Activated CD4-positive, alpha-beta T cell treated with anti-CD3 and anti-CD28 coated beads, Interleukin-2, amount 50 U/mL, for 24 hours (primary cell): ENCODE results near the gene TRNP1.

ENCODE experiments used
- DNase-seq, 2 donors: peaks; one replicate each; pipeline ENCODE4 v3.0.0-alpha.2; 2020; ENCODE audit warnings: low read depth in 1 of 2, low spot score in 1 of 2

Gene TRNP1

DNA sequence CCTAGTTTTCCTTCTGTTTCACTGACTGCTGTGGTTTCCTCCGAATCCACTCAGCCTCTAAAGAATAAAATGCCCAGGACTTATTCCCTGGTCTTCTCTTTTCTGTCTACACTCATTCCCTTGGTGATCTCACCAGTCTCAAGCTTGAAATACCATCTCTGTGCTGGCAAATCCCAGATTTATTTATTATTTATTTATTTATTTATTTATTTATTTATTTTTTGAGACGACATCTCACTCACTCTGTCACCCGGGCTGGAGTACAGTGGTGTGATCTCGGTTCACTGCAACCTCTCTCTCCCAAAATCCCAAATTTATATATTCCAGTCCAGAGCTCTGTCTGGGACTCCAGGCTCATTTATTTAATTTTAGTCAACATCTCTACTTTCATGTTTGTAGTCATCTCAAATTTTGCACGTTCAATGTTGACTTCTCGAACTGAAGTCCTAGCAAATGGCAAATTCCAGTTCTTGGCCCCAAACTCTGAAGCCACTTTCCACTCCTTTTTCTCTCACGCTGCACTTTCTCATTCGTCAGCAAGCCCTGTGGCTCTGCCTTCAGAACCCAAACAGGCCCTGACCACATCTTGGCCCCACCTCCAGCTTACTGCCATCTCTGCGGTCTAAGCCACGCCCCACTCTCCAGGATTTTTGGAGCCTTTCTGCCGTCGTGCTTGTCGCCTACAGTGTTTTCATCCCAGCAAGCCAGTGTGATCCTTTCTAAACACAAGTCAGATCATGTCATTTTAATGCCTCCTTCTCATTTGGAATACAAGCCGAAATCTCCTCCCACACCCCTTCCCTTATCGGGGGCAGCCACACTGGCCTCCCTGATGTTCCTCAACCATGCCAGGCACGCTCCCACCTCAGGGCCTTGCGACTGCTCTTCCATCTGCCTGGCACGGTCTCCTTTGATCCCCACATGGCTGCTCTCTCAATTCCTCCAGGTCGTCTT, 33.4 kb downstream of the TRNP1 start:
- DNase-seq = no peak

DNA sequence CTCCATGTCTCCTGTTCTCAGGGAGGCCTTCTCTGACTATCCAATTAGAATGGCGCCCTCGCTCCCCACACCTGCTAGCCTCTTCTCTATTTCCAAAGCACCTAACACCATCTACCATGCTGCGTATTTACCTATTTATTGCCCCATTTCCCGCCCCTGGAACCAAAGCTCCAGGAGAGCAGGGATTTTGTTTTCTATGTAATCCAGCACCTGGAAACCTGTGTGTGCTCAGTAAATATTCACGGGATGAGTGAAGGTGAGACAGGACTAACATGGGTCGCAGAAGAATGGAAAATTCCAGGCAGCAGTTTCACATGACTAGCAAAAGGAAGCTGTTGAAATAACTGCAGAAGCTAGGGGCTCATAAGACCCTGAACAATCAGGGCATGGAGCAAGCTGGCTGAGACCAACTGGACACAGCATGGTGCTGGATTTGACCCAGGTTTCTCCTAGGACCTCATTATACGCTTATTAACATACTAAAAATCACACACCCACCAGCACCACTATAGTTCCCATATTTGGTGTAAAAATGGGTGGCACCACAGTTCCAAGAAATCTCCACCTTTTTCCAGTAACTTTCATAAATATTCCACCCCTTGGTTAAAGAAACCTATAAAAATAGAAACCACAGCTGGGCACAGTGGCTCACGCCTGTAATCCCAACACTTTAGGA, 34.2 kb downstream of the TRNP1 start:
- DNase-seq = no peak

DNA sequence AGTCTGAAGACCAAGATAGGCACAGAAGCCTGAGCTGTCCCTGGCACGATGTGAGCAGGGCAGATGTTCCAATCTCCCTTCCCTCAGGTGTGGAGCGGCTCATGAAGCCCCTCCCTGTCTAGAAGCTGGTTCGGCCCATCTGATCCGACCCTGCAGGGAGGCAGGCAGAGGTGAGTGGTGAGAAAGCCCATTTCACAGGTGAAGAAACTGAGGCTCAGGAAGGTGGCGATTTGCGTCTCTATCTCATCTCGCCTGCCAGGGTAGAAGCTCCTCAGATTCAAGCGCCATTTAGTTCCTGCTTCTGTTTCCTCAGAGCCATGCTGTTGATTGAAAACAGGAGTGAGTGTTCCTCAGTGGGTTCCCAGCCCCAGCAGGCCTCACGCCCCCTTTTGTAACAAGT, 36.0 kb downstream of the TRNP1 start:
- no peak for DNase-seq

DNA sequence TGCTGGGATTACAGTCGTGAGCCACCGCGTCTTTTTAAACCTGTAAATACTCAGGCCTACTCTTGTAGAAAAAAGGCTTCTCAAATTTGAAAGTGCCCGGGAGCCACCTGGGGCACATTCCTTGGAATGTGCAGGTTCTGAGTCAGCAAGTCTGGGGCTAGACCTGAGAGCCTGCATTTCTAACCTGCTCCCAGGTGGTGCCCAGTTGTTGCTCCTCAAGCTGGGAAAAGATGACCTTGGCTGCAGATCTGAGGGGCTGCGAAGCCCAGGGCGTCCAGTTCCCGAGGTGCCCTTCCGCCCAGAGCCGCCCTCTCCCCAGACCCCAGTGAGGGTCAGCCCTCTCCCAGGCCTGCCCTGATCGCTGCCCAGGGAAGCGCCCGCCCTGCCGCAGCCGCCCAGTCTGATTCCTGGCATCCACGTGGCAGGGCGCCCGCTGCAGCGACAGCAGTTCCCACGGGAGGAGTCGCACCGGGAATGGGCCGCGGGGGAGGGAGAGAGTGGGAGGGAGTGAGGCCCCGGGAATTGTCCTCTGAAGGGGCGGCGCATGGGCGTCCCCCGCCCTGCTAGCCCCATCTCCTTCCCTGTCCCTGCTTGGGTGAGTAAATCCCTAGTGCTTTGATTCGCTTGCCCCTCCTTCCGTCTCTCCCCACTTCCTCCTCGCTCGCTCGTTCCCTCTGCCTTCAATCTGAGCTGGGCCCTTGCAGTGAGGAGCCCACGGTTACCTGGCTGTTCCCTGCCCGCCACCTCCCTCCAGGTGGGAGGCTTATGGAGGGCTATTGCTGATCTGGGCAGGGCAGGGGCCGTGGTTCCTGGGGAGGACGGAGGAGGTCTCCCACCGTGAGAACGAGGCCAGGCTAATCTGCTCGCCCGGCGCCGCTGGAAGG, 38.0 kb downstream of the TRNP1 start:
- no peak for DNase-seq

DNA sequence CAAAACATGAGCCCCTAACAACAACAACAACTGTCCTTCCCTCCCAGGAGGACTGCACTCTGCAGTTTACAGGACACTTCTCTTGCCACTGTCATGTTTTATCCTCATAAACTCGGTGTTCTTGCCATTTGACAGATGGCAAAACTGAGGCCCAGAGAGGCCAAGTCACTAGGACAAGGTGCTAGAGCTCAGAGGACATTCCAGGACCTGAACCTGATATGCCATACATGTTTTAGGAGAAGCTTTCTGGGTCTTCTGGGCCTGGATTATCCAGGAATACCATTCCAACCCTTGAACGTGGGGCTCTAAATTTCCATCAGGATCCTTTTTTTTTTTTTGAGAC, 38.6 kb downstream of the TRNP1 start:
- no peak for DNase-seq

DNA sequence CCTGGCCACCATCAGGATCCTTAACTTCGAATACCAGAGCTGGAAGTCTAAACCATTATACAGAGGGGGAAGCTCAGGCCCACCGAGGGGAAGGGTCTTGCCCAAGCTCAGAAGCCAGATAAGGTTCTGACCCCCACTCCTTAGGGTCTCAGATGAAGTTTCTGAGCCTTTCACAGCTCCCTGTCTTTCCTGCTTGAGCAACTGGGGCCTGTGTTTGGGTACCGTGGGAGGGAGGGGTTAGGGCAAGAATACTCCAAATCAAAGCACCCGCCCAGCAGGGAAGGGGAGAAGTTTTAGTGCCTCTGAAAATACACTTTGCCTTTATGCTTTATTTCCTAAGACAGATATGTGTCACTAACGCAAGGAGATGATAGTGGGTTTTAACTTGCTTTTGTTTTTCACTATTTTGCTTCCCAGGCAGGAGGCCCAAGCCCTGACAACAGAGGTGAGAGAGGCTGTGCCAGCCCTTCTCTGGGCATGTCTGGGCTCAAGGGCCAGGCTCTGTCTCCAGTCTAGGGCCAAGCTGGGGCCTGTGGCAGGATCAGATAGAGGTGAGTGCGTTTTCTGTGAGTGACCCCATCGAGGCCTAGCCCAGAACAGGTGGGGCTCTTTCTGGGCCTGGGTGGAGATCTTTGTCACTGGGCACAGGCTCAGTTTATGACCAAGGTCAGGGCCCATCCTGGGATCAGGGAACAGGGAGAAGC, 39.7 kb downstream of the TRNP1 start:
- DNase-seq = no peak

DNA sequence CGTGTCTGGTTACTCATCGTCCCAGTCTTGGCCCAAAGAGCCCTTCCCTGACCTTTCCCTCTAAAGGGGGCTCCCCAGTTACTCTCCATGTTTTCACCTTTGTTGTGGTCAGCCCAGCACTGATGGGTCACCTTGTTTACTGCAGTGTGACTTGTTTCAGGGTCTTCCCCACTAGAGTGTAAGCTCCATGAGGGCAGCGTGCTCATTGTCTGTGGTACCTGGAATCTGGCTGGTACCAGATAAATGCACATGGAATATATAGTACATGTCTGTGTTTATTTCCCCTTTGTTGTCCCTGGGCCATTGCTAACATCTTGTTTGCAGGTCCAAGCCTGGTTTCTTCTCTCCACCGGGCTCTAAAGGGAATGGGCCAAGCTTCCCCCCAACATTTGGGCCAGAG, 41.9 kb downstream of the TRNP1 start:
- no peak for DNase-seq

DNA sequence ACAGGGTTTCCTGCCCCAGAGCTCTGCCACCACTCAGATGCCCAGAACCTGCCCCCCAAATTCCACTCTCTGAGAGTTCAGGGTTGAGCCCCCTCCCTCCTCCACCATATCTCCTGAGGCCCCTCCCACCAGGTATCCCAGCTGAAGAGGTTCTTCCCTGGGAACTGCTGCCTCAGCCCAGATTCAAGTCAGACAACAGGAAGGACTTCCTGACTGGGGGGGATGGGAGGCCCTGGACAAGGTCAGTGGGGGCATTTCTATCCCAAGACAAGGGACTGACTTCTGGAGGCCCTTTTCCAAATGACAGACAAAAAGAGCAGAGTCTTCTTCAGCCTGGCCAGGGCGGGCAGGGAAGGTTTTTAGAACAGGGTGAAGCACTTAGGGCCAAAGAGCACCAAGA, 43.2 kb downstream of the TRNP1 start:
- no peak for DNase-seq

DNA sequence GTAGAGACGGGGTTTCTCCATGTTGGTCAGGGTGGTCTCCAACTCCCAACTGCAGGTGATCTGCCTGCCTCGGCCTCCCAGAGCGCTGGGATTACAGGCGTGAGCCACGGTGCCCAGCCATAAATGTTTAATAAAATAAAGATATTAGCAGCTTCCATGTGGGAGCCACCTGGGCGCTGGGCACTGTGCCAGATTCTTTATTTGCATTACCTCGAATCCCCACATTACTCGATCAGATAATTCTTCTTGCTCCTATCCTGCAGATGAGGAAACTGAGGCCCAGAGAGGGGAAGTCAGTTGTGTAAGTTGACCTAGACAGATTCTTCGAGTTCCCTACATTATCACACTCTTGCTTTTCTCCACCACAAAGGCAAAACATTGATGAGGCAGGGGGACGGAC, 44.0 kb downstream of the TRNP1 start:
- no peak for DNase-seq

DNA sequence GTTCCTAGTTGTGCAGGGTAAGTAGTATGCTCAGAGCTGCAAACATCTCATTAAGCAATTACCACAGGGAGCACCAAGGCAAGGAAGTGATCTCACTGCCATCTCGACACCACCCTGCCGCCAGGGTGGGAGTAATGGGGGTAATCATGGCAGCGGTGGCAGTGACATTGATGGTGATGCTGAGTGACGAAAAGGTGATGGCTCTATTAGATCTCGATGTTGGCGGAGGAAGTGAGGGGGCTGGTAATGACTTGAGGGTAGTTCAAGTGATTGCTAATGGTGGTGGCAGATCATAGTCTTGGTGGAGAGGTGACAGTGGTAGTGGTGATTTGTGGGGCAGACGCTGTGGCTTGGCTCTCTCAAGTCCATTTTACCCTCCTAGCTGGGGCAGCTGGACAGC, 44.5 kb downstream of the TRNP1 start:
- DNase-seq = no peak

DNA sequence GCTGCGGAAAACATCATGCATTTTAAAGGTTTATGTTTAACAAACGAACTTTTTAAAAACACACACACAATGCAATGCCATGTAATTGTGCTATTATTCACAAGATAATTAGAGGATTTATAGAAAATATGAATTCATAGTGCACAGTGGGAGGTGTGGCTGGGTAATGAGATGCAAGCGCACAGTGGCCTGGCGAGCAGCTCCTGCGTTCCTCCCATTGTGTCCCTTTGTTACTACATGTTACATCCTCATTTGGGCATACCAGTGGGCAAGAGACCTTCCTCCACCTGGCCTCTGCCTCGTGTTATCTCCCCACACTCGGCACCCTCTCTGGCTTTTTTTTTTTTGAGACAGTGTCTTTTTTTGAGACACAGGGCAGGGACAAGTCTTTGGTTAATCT, 49.2 kb downstream of the TRNP1 start:
- no peak for DNase-seq

DNA sequence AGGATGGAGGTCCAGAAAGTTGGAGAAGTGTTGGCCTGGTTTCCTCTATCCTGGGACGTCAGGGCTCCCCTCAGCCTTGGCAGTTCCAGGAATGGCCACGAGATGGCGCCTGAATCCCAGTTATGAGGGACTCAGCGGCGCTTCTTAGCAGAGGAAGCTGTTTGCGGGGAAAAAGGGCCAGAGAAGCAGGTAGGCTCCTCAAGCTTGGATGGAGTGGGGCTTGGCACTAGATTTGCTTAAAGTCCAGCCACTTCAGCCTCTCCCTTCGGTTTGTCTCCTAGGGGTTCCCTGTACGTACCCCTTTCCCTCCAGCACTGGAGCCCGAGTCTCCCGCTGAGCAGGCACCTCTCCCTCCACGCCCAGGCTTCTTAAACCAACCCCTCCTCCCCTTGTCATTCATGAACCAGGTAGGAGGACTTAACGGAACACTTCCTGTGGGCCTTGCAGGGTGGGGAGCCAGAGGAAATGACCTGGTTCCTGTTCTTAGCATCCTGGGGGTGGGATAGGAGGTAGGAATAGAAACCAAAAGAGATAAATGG, 51.2 kb downstream of the TRNP1 start:
- peak; percentile 88 to 94 for DNase-seq

DNA sequence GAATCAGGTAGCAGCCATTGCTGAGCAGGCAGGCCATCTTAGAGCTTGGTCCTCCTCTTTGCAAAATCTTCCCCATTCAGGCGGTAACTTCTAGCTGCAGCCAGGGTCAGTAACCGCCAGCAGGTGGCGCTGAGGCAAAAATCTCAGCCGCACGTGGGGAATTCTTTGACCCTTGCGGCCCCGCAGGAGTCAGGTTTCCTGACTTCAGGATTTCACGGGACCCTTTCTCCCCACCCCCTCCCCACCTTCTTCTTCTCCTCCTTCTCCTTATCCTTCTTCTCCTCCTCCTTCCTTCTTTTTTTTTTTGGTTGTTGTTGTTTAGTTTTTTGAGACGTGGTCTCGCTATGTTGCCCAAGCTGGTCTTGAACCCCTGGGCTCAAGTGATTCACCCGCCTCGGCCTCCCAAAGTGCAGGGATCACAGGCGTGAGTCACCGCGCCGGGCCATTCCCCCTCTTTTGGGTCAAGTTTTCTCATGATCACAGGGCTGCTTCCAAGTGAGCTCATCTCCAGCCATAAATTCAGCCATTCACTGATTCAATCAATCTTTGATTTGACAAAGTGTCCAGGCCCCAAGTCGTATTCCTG, 52.6 kb downstream of the TRNP1 start:
- peak; percentile 42 to 50 for DNase-seq

DNA sequence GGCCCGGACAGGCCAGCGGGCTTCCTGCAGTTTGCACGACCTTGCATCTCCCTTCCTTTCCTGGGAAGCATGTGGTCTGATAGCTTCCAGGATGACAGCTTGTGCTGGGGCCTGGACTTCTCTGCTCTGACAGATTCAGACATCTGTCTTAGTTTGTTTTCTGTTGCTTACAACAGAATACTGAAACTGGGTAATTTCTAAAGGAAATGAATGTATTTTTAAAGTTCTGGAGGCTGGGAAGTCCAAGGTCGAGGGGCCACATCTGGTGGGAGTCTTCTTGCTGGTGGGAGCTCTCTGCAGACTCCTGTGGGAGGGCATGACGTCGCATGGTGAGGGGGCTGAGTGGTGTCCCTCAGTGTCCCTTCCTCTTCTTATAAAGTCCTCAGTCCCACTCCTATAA, 54.4 kb downstream of the TRNP1 start:
- DNase-seq = no peak

DNA sequence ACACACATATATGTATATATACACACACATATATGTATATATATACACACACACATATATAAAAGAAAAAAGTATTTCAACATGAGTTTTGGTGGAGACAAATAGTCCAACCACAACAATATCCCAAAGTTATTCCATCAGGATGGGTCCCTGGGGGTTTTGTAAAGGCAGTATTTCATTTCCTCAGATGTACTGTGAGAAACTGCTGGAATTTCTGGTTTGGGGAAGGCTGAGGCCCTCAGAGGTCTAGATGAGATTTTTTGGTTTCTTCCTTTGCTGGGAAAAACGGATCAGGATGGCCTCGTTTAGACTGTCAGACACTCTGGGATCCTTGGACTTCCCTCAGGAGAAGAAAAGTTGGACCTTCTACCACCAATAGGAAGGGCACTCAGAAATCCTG, 55.6 kb downstream of the TRNP1 start:
- no peak for DNase-seq

DNA sequence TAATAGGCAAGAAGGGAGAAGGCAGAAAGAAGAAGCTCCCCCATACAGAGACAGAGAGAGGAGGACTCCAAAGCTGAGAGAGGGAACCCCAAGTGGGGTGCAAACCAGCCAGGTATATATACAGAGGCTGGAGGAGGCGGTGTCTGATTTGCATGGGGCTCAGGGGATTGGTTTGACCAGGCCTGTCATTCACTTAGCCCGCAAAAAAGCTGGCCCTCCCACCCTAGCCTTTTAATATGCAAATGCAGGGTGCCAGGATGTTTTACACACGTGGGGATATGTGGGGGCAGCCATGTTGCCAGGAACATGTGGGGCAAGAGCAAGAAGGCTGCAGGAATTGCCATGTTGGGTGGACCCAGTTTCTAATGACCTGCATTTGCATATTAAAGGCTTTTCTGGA, 56.1 kb downstream of the TRNP1 start:
- no peak for DNase-seq
